ENCODE measurements around the gene CIITA.
A peak's percentile ranks its signal among the peaks of the same experiment; 100 is the strongest.

Gene CIITA

GRCh38 chr16:10852286-10852685, 24.7 kb upstream of the CIITA start:
- no peak for DNase-seq (ENCODE audit: low read depth in 2 of 2)

- no peak for DNase-seq (ENCODE audit: low read depth in 2 of 2)
These were observed 24.1 kb upstream of the CIITA start for GRCh38 chr16:10852948-10853347.

- no peak for DNase-seq (ENCODE audit: low read depth in 2 of 2)
These were observed 21.0 kb upstream of the CIITA start for GRCh38 chr16:10856042-10856441.

GRCh38 chr16:10858203-10858602, 18.8 kb upstream of the CIITA start:
- DNase-seq (ENCODE audit: low read depth in 2 of 2), result no peak

- DNase-seq (ENCODE audit: low read depth in 2 of 2), result no peak
These were observed 18.0 kb upstream of the CIITA start for GRCh38 chr16:10859020-10859419.

- DNase-seq (ENCODE audit: low read depth in 2 of 2), result no peak
These were observed 17.3 kb upstream of the CIITA start for GRCh38 chr16:10859658-10860057.

GRCh38 chr16:10862438-10862837, 14.6 kb upstream of the CIITA start:
- DNase-seq (ENCODE audit: low read depth in 2 of 2), result no peak

- DNase-seq (ENCODE audit: low read depth in 2 of 2), result no peak
These were observed 10.7 kb upstream of the CIITA start for GRCh38 chr16:10865991-10866966.

GRCh38 chr16:10867199-10867598, 9.8 kb upstream of the CIITA start:
- no peak for DNase-seq (ENCODE audit: low read depth in 2 of 2)

GRCh38 chr16:10868104-10868595, 8.9 kb upstream of the CIITA start:
- no peak for DNase-seq (ENCODE audit: low read depth in 2 of 2)

- DNase-seq (ENCODE audit: low read depth in 2 of 2), result no peak
These were observed 8.2 kb upstream of the CIITA start for GRCh38 chr16:10868596-10869469.

- DNase-seq (ENCODE audit: low read depth in 2 of 2), result no peak
These were observed 6.7 kb upstream of the CIITA start for GRCh38 chr16:10870137-10870776.

GRCh38 chr16:10870808-10871156, 6.2 kb upstream of the CIITA start:
- DNase-seq (ENCODE audit: low read depth in 2 of 2), result no peak

GRCh38 chr16:10871157-10871991, 5.6 kb upstream of the CIITA start:
- DNase-seq (ENCODE audit: low read depth in 2 of 2), result peak; percentile 50 to 61

GRCh38 chr16:10876315-10876714, 687 bp upstream of the CIITA start:
- DNase-seq (ENCODE audit: low read depth in 2 of 2), result no peak

GRCh38 chr16:10877472-10877946, 507 bp downstream of the CIITA start:
- DNase-seq (ENCODE audit: low read depth in 2 of 2), result no peak

- no peak for DNase-seq (ENCODE audit: low read depth in 2 of 2)
These were observed 1.3 kb downstream of the CIITA start for GRCh38 chr16:10878328-10878643.

GRCh38 chr16:10878644-10879501, 1.9 kb downstream of the CIITA start:
- no peak for DNase-seq (ENCODE audit: low read depth in 2 of 2)

- no peak for DNase-seq (ENCODE audit: low read depth in 2 of 2)
These were observed 2.9 kb downstream of the CIITA start for GRCh38 chr16:10879681-10880589.
